ENCODE data around the gene CHST11.

Gene CHST11

DNA sequence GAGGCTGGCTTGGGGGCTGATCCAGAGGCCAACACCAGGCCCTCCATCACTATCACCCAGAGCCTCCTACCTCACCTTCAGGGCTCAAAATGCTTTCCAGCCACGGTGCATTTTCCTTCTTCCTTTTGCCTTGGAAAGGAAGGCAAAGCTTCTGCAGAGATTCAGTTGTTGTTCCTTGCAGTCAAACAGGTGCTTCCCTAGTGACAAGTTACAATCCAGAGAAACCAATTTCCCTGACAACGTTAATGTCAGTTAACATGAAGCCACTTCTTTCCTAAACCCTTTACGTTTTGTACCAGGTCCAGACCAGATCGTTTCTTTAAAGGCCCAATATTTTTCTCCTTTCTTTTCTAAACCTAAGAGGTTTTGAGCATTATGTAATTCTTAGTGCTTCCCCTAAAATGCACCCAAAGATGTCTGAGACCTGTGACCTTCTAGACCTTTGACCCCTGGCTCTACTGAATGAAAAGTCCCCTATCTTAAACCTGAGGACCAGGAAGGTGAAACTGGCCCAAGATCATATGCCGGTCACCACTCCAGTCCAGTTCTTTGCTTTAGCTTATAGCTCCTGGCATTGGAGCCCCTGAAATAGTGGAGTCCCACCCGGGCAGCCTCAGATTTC, 289.8 kb downstream of the CHST11 start:
- H3K9me3 ChIP-seq (ENCODE audit: insufficient read depth, low read length), result no peaks in the 10 kb centered on the region
- H3K9ac ChIP-seq (ENCODE audit: low read length), result no peak overlapping the region
- no peaks in the 10 kb centered on the region for H4K20me1 ChIP-seq (ENCODE audit: low read depth, low read length)
- H3K27me3 ChIP-seq (ENCODE audit: low read length), result no peaks in the 10 kb centered on the region
- H2AFZ ChIP-seq (ENCODE audit: low read depth, low read length, severe bottlenecking), result no peak overlapping the region
- TF ChIP-seq, protein P1, sequence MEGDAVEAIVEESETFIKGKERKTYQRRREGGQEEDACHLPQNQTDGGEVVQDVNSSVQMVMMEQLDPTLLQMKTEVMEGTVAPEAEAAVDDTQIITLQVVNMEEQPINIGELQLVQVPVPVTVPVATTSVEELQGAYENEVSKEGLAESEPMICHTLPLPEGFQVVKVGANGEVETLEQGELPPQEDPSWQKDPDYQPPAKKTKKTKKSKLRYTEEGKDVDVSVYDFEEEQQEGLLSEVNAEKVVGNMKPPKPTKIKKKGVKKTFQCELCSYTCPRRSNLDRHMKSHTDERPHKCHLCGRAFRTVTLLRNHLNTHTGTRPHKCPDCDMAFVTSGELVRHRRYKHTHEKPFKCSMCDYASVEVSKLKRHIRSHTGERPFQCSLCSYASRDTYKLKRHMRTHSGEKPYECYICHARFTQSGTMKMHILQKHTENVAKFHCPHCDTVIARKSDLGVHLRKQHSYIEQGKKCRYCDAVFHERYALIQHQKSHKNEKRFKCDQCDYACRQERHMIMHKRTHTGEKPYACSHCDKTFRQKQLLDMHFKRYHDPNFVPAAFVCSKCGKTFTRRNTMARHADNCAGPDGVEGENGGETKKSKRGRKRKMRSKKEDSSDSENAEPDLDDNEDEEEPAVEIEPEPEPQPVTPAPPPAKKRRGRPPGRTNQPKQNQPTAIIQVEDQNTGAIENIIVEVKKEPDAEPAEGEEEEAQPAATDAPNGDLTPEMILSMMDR (IDR thresholded peaks at IDR 0.05; ENCODE audit: insufficient read depth, low read length, poor library complexity, severe bottlenecking), result no peak
- TF ChIP-seq EZH2phosphoT487 (conservative IDR thresholded peaks at IDR 0.05; ENCODE audit: low read length), result no peak
- no peaks in the 10 kb centered on the region for H3F3A ChIP-seq (ENCODE audit: insufficient read depth)
- no peaks in the 10 kb centered on the region for H3K9me2 ChIP-seq (replicated peaks; ENCODE audit: insufficient read depth, low read length)
- no peak overlapping the region for H3K27ac ChIP-seq (ENCODE audit: low read depth, low read length)
- H3K4me3 ChIP-seq (ENCODE audit: insufficient read depth, low read length, poor library complexity, severe bottlenecking), result no peak overlapping the region
- no peaks in the 10 kb centered on the region for H3K79me2 ChIP-seq (ENCODE audit: insufficient read depth, low read length)
- no peak overlapping the region for H3K4me2 ChIP-seq (ENCODE audit: low read depth, low read length, poor library complexity, severe bottlenecking)
- H3K36me3 ChIP-seq (ENCODE audit: low read length), result no peaks in the 10 kb centered on the region

DNA sequence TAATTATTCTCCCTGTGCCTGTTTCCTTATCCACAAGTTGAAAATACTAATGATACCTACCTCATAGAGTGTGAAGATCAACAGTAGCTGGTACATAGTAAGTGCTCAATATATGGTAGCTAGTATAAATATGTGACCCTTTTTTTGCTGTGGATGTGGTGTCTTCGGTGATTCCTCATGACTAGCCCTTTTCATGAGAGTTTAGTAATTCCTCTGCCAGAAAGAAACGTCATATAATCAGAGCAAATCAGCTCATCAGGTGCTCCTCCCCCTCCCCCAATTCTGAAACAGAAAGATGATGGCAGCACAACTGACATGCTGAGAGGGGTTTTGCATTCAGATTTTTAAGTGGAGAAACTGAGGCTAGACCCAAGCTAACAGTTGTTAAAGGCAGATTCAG, 290.6 kb downstream of the CHST11 start:
- H3K27me3 ChIP-seq (ENCODE audit: low read length), result no peaks in the 10 kb centered on the region
- H3F3A ChIP-seq (ENCODE audit: insufficient read depth), result no peaks in the 10 kb centered on the region
- TF ChIP-seq EZH2phosphoT487 (conservative IDR thresholded peaks at IDR 0.05; ENCODE audit: low read length), result no peak
- TF ChIP-seq, protein P1 (IDR thresholded peaks at IDR 0.05; ENCODE audit: insufficient read depth, low read length, poor library complexity, severe bottlenecking), result no peak
- H3K9me3 ChIP-seq (ENCODE audit: insufficient read depth, low read length), result no peaks in the 10 kb centered on the region
- H3K9me2 ChIP-seq (replicated peaks; ENCODE audit: insufficient read depth, low read length), result no peaks in the 10 kb centered on the region
- H3K4me2 ChIP-seq (ENCODE audit: low read depth, low read length, poor library complexity, severe bottlenecking), result no peak overlapping the region
- H4K20me1 ChIP-seq (ENCODE audit: low read depth, low read length), result no peaks in the 10 kb centered on the region
- no peak overlapping the region for H2AFZ ChIP-seq (ENCODE audit: low read depth, low read length, severe bottlenecking)
- no peaks in the 10 kb centered on the region for H3K79me2 ChIP-seq (ENCODE audit: insufficient read depth, low read length)
- H3K9ac ChIP-seq (ENCODE audit: low read length), result no peak overlapping the region
- no peak overlapping the region for H3K27ac ChIP-seq (ENCODE audit: low read depth, low read length)
- no peaks in the 10 kb centered on the region for H3K36me3 ChIP-seq (ENCODE audit: low read length)
- no peak overlapping the region for H3K4me3 ChIP-seq (ENCODE audit: insufficient read depth, low read length, poor library complexity, severe bottlenecking)

DNA sequence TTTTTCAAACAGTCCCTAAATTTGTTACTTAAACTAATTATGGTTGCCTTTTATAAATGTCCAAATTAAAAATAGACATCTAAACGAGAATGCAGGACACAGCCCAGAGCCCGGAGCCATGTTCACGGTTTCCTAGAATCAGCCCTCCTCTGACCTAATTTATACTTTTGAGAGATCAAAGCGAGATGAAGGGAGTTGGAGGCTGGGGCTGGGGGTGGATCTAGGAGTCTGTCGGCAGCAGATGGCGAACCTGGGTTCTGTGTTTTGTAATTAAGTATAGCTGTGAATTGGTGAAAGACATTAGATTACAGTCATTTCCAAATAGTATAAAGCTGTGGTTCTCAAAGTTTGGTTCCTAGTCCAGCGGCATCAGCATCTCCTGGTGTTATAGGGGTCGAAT, 291.2 kb downstream of the CHST11 start:
- no peak overlapping the region for H3K9ac ChIP-seq (ENCODE audit: low read length)
- H3K27me3 ChIP-seq (ENCODE audit: low read length), result no peaks in the 10 kb centered on the region
- H3K9me3 ChIP-seq (ENCODE audit: insufficient read depth, low read length), result no peaks in the 10 kb centered on the region
- H3K4me2 ChIP-seq (ENCODE audit: low read depth, low read length, poor library complexity, severe bottlenecking), result no peak overlapping the region
- H3K36me3 ChIP-seq (ENCODE audit: low read length), result no peaks in the 10 kb centered on the region
- no peak overlapping the region for H3K4me3 ChIP-seq (ENCODE audit: insufficient read depth, low read length, poor library complexity, severe bottlenecking)
- no peaks in the 10 kb centered on the region for H3F3A ChIP-seq (ENCODE audit: insufficient read depth)
- TF ChIP-seq EZH2phosphoT487 (conservative IDR thresholded peaks at IDR 0.05; ENCODE audit: low read length), result no peak
- TF ChIP-seq, protein P1 (IDR thresholded peaks at IDR 0.05; ENCODE audit: insufficient read depth, low read length, poor library complexity, severe bottlenecking), result no peak
- H3K27ac ChIP-seq (ENCODE audit: low read depth, low read length), result no peak overlapping the region
- no peak overlapping the region for H2AFZ ChIP-seq (ENCODE audit: low read depth, low read length, severe bottlenecking)
- H4K20me1 ChIP-seq (ENCODE audit: low read depth, low read length), result no peaks in the 10 kb centered on the region
- H3K79me2 ChIP-seq (ENCODE audit: insufficient read depth, low read length), result no peaks in the 10 kb centered on the region
- H3K9me2 ChIP-seq (replicated peaks; ENCODE audit: insufficient read depth, low read length), result no peaks in the 10 kb centered on the region
